Neuronal stem cell (in vitro differentiated cells): ENCODE results near the gene SLC6A2.

Experiments used
- DNase-seq: peaks from one replicate; pipeline ENCODE4 v3.0.0-alpha.2; 2013; ENCODE audit warnings: low spot score
- H2AFZ ChIP-seq: one replicate; pipeline ENCODE4 v1.6.1; 2013; ENCODE audit warnings: mild to moderate bottlenecking, low read length, inconsistent platforms
- H2AK5ac ChIP-seq: 2 replicates; pipeline ENCODE4 v1.6.1; 2013; ENCODE audit warnings: low read depth, mild to moderate bottlenecking, inconsistent platforms, low read length, moderate library complexity, mixed read lengths
- H2BK120ac ChIP-seq: 2 replicates; pipeline ENCODE4 v1.6.1; 2013; ENCODE audit warnings: low read depth, mild to moderate bottlenecking, inconsistent platforms, low read length, moderate library complexity, mixed read lengths
- H2BK12ac ChIP-seq: one replicate; pipeline ENCODE4 v1.6.1; 2013; ENCODE audit warnings: low read length, inconsistent platforms
- H2BK15ac ChIP-seq: 2 replicates; pipeline ENCODE4 v1.6.1; 2013; ENCODE audit warnings: mild to moderate bottlenecking, low read length, inconsistent platforms, mixed read lengths
- H2BK5ac ChIP-seq: one replicate; pipeline ENCODE4 v1.6.1; 2013; ENCODE audit warnings: inconsistent platforms, mild to moderate bottlenecking, low read length, moderate library complexity
- H3K14ac ChIP-seq: one replicate; pipeline ENCODE4 v1.6.1; 2013; ENCODE audit warnings: low read length, inconsistent platforms
- H3K18ac ChIP-seq: 2 replicates; pipeline ENCODE4 v1.6.1; 2013; ENCODE audit warnings: low read length, inconsistent platforms
- H3K23ac ChIP-seq: 2 replicates; pipeline ENCODE4 v1.6.1; 2013; ENCODE audit warnings: low read depth, mild to moderate bottlenecking, mixed read lengths, low read length, inconsistent platforms; ENCODE audit not compliant: poor library complexity
- H3K27ac ChIP-seq: replicated peaks from 3 replicates; pipeline ENCODE4 v1.5.1; 2013; ENCODE audit warnings: low read length, inconsistent platforms
- H3K27me3 ChIP-seq, 3 experiments: 2 replicates each; pipeline ENCODE4 v1.6.1; 2013; ENCODE audit warnings: low read length in 3 of 3, mild to moderate bottlenecking in 2 of 3, inconsistent platforms in 1 of 3, low read depth in 1 of 3, mixed read lengths in 1 of 3, moderate library complexity in 1 of 3; ENCODE audit not compliant: control insufficient read depth in 3 of 3, insufficient read depth in 3 of 3
- H3K36me3 ChIP-seq, 2 donors: replicated peaks in 1 of 2; 2 replicates each; pipeline ENCODE4 v1.6.1; 2013; ENCODE audit warnings: low read length in 2 of 2; ENCODE audit not compliant: control insufficient read depth in 2 of 2, insufficient read depth in 2 of 2
- H3K4ac ChIP-seq: 2 replicates; pipeline ENCODE4 v1.6.1; 2013; ENCODE audit warnings: inconsistent platforms, mild to moderate bottlenecking, low read length, moderate library complexity
- H3K4me1 ChIP-seq, 2 donors: 1 replicate in 1 of 2; 2 replicates in 1 of 2; pipeline ENCODE4 v1.6.1; 2013; ENCODE audit warnings: low read length in 2 of 2, low read depth in 1 of 2; ENCODE audit not compliant: control insufficient read depth in 2 of 2, insufficient read depth in 1 of 2
- H3K4me2 ChIP-seq: one replicate; pipeline ENCODE4 v1.6.1; 2013; ENCODE audit warnings: mild to moderate bottlenecking, low read length, inconsistent platforms; ENCODE audit not compliant: insufficient read depth, poor library complexity, severe bottlenecking
- H3K4me3 ChIP-seq, 2 donors: 2 replicates each; pipeline ENCODE4 v1.5.1; 2013; ENCODE audit warnings: low read length in 2 of 2, mild to moderate bottlenecking in 2 of 2, inconsistent platforms in 1 of 2, moderate library complexity in 1 of 2
- H3K79me1 ChIP-seq: one replicate; pipeline ENCODE4 v1.6.1; 2013; ENCODE audit warnings: low read depth, mild to moderate bottlenecking, inconsistent platforms, low read length, moderate library complexity
- H3K9ac ChIP-seq: one replicate; pipeline ENCODE4 v1.6.1; 2013; ENCODE audit warnings: mild to moderate bottlenecking, low read depth, low read length, inconsistent platforms; ENCODE audit not compliant: poor library complexity
- H3K9me3 ChIP-seq, 2 donors: replicated peaks in 1 of 2; 2 replicates each; pipeline versions ENCODE3 to v1.6.1; 2013; ENCODE audit warnings: low read length in 2 of 2, mild to moderate bottlenecking in 2 of 2, inconsistent platforms in 1 of 2, low read depth in 1 of 2, mixed read lengths in 1 of 2, moderate library complexity in 1 of 2; ENCODE audit not compliant: control insufficient read depth in 2 of 2, insufficient read depth in 1 of 2
- H4K8ac ChIP-seq: one replicate; pipeline ENCODE4 v1.6.1; 2013; ENCODE audit warnings: low read depth, mild to moderate bottlenecking, inconsistent platforms, low read length, moderate library complexity
- H4K91ac ChIP-seq: one replicate; pipeline ENCODE4 v1.6.1; 2013; ENCODE audit warnings: low read length, low read depth, mild to moderate bottlenecking, inconsistent platforms; ENCODE audit not compliant: poor library complexity
- WGBS, 2 donors: extraction: QIAGEN DNeasy Blood & Tissue Kit; methylation state at CpG; one replicate each; pipeline ENCODE4 v1.1.7; 2013; ENCODE audit warnings: missing lambda C conversion rate in 2 of 2, mixed read lengths in 1 of 2; ENCODE audit not compliant: insufficient read length in 2 of 2, insufficient replicate concordance in 1 of 2; ENCODE audit errors: extremely low coverage in 2 of 2; 5-methylcytosine and 5-hydroxymethylcytosine counted together

The SLC6A2 gene

GRCh38 chr16:55660026-55660425 lies 4.2 kb downstream of the SLC6A2 start:
- H4K91ac ChIP-seq, result no peak overlapping the region
- H3K23ac ChIP-seq, result no peak overlapping the region
- H2AFZ ChIP-seq, result no peak overlapping the region
- no peak overlapping the region for H2BK15ac ChIP-seq
- no peak overlapping the region for H2BK5ac ChIP-seq
- H3K4me2 ChIP-seq, result no peak overlapping the region
- no peak overlapping the region for H4K8ac ChIP-seq
- H3K14ac ChIP-seq, result no peak overlapping the region
- no peak overlapping the region for H3K4me3 ChIP-seq
- H2BK120ac ChIP-seq, result no peak overlapping the region
- no peak overlapping the region for H3K4ac ChIP-seq
- no peaks in the 10 kb centered on the region for H3K79me1 ChIP-seq
- no peak overlapping the region for H2AK5ac ChIP-seq
- WGBS, 2 donors, result no CpG with 5 or more reads among the region's 1 CpG
- no peaks in the 10 kb centered on the region for H3K36me3 ChIP-seq
- no peaks in the 10 kb centered on the region for H3K9me3 ChIP-seq
- peaks cover 14 to 63% (median 34%) of the 10 kb centered on the region in 3 experiments for H3K27me3 ChIP-seq
- no peak overlapping the region for H3K9ac ChIP-seq
- no peak for DNase-seq
- H2BK12ac ChIP-seq, result no peak overlapping the region
- no peak overlapping the region for H3K27ac ChIP-seq
- H3K4me1 ChIP-seq, result peaks cover 0 to 2% of the 10 kb centered on the region in 2 donors
- no peak overlapping the region for H3K18ac ChIP-seq

GRCh38 chr16:55660828-55661227 lies 5.0 kb downstream of the SLC6A2 start:
- no peak overlapping the region for H3K4me3 ChIP-seq
- no peak overlapping the region for H3K9ac ChIP-seq
- peaks cover 10 to 54% (median 26%) of the 10 kb centered on the region in 3 experiments for H3K27me3 ChIP-seq
- H4K8ac ChIP-seq, result no peak overlapping the region
- H3K4ac ChIP-seq, result no peak overlapping the region
- H3K23ac ChIP-seq, result no peak overlapping the region
- H3K14ac ChIP-seq, result no peak overlapping the region
- H3K79me1 ChIP-seq, result no peaks in the 10 kb centered on the region
- no peak overlapping the region for H2BK5ac ChIP-seq
- no peak for DNase-seq
- H2BK120ac ChIP-seq, result no peak overlapping the region
- H2BK15ac ChIP-seq, result no peak overlapping the region
- no peaks in the 10 kb centered on the region for H3K9me3 ChIP-seq
- H4K91ac ChIP-seq, result no peak overlapping the region
- H3K18ac ChIP-seq, result no peak overlapping the region
- no peaks in the 10 kb centered on the region for H3K4me1 ChIP-seq
- H3K27ac ChIP-seq, result no peak overlapping the region
- WGBS, 2 donors, result no CpG with 5 or more reads among the region's 2 CpGs
- no peak overlapping the region for H3K4me2 ChIP-seq
- H3K36me3 ChIP-seq, result no peaks in the 10 kb centered on the region
- H2BK12ac ChIP-seq, result no peak overlapping the region
- H2AFZ ChIP-seq, result no peak overlapping the region
- no peak overlapping the region for H2AK5ac ChIP-seq

- Histone ChIP-seq H2BK12ac (no peak overlapping the region), H3K36me3 (no peaks in the 10 kb centered on the region), H2BK5ac (no peak overlapping the region), H3K79me1 (no peaks in the 10 kb centered on the region), H3K14ac (no peak overlapping the region), H4K91ac (no peak overlapping the region), H2BK15ac (no peak overlapping the region), H2AFZ (no peak overlapping the region), H2AK5ac (no peak overlapping the region), H3K23ac (no peak overlapping the region), H3K27ac (no peak overlapping the region), H4K8ac (no peak overlapping the region), H3K18ac (no peak overlapping the region), H3K4me3 (no peak overlapping the region), H3K4ac (no peak overlapping the region), H2BK120ac (no peak overlapping the region), H3K27me3 (peaks cover 4 to 43% (median 13%) of the 10 kb centered on the region in 3 experiments), H3K4me2 (no peak overlapping the region), H3K4me1 (no peaks in the 10 kb centered on the region), H3K9me3 (no peaks in the 10 kb centered on the region), H3K9ac (no peak overlapping the region)
- DNase-seq, result no peak
Measured at GRCh38 chr16:55661941-55662643, 6.3 kb downstream of the SLC6A2 start.

GRCh38 chr16:55662644-55663031 lies 6.8 kb downstream of the SLC6A2 start:
- no peaks in the 10 kb centered on the region for H3K36me3 ChIP-seq
- no peaks in the 10 kb centered on the region for H3K9me3 ChIP-seq
- no peaks in the 10 kb centered on the region for H3K4me1 ChIP-seq
- no peak overlapping the region for H4K8ac ChIP-seq
- H3K9ac ChIP-seq, result no peak overlapping the region
- peaks cover 0 to 37% (median 8%) of the 10 kb centered on the region in 3 experiments for H3K27me3 ChIP-seq
- H4K91ac ChIP-seq, result no peak overlapping the region
- no peak overlapping the region for H2BK15ac ChIP-seq
- H3K4me3 ChIP-seq, result no peak overlapping the region
- no peak overlapping the region for H2BK12ac ChIP-seq
- no peak overlapping the region for H2BK120ac ChIP-seq
- no peak overlapping the region for H2AFZ ChIP-seq
- no peak overlapping the region for H3K23ac ChIP-seq
- DNase-seq, result no peak
- WGBS, 2 donors, result no CpG with 5 or more reads among the region's 5 CpGs
- H3K18ac ChIP-seq, result no peak overlapping the region
- H2AK5ac ChIP-seq, result no peak overlapping the region
- no peak overlapping the region for H3K4ac ChIP-seq
- H3K79me1 ChIP-seq, result no peaks in the 10 kb centered on the region
- no peak overlapping the region for H3K4me2 ChIP-seq
- no peak overlapping the region for H3K27ac ChIP-seq
- no peak overlapping the region for H2BK5ac ChIP-seq
- H3K14ac ChIP-seq, result no peak overlapping the region
